ENCODE data around the gene ASB13. TPM values are rescaled to one million over a fixed set of nuclear protein-coding genes. Genes with fewer than 3 reads are reported as not detected.
A peak's percentile ranks its signal among the peaks of the same experiment; 100 is the strongest.

The ASB13 gene
- total and polyA plus RNA-seq, 8 donors, result 8.7 to 22.2 (median 11.8) TPM

- intact Hi-C loops (cut with DNase I), result no loop called here
- Histone ChIP-seq H3K4me3 (no peak overlapping the region), H3K36me3 (no peaks in the 10 kb centered on the region), H3K9me3 (no peaks in the 10 kb centered on the region), H3K27ac (no peak overlapping the region), H3K4me1 (peaks cover 0 to 9% (median 0%) of the 10 kb centered on the region in 3 donors), H3K27me3 (no peaks in the 10 kb centered on the region)
- FAIRE-seq (no peak), DNase-seq (no peak), ATAC-seq (no peak)
- TF ChIP-seq, protein P1, sequence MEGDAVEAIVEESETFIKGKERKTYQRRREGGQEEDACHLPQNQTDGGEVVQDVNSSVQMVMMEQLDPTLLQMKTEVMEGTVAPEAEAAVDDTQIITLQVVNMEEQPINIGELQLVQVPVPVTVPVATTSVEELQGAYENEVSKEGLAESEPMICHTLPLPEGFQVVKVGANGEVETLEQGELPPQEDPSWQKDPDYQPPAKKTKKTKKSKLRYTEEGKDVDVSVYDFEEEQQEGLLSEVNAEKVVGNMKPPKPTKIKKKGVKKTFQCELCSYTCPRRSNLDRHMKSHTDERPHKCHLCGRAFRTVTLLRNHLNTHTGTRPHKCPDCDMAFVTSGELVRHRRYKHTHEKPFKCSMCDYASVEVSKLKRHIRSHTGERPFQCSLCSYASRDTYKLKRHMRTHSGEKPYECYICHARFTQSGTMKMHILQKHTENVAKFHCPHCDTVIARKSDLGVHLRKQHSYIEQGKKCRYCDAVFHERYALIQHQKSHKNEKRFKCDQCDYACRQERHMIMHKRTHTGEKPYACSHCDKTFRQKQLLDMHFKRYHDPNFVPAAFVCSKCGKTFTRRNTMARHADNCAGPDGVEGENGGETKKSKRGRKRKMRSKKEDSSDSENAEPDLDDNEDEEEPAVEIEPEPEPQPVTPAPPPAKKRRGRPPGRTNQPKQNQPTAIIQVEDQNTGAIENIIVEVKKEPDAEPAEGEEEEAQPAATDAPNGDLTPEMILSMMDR (IDR thresholded peaks at IDR 0.05), result no peak
- 86 to 93% methylated on average over 13 of the region's 13 CpGs for WGBS, 2 donors
Measured at GRCh38 chr10:5613481-5614154, 52.8 kb downstream of the ASB13 start.

GRCh38 chr10:5611899-5612680 is 54.3 kb downstream of the ASB13 start:
- H3K27ac ChIP-seq, result no peak overlapping the region
- TF ChIP-seq, protein P1 (IDR thresholded peaks at IDR 0.05), result no peak
- H3K27me3 ChIP-seq, result no peaks in the 10 kb centered on the region
- no peaks in the 10 kb centered on the region for H3K36me3 ChIP-seq
- DNase-seq (no peak), ATAC-seq (peak in 2 of 4 donors; percentile 19 to 54), FAIRE-seq (no peak)
- H3K4me3 ChIP-seq, result no peak overlapping the region
- WGBS, 2 donors, result 92% methylated on average over 15 of the region's 15 CpGs
- intact Hi-C loops (cut with DNase I), result no loop called here
- H3K9me3 ChIP-seq, result no peaks in the 10 kb centered on the region
- peaks cover 0 to 9% (median 0%) of the 10 kb centered on the region in 3 donors for H3K4me1 ChIP-seq

DNA sequence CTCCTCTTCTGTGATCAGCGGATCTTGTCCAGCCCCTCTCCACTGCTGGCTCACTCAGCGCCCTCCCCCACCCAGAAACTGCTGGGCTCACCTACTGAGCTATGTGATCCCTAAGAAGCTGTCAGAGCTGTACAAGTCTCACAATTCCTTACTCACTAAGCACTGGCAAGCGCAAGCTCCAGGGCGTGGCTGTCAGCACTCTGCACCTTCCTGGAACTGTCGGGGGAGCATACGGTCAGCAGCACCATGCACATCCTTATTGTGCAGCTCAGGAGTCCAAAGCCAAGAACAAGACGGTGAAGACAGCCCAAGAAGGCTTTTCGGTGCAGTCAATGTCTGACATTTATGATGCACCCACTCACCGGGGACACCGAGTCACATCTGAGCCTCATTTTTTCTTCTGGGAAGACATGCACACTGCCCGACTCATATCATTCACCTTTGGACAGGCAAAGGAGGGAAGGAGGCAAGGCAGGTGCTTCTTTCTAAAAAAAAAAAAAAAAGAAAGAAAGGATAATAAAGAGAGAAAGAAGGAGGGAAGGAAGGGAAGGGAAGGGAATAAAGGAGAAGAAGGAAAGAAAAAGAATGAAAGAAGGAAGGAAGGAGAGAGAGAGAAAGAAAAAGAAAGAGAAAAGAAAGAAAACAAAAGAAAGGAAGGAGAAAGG is 56.3 kb downstream of the ASB13 start:
- H3K27ac ChIP-seq, result peak overlapping the region in 2 of 4 donors; percentile 6 to 52
- 62 to 67% methylated on average over 10 to 11 of the region's 11 CpGs for WGBS, 2 donors
- intact Hi-C loops (cut with DNase I), result loop anchor here in 1 of 3 donors (10.0 kb wide), 1 partner anchor 145 kb away; no protein-coding TSS in a partner anchor

DNA sequence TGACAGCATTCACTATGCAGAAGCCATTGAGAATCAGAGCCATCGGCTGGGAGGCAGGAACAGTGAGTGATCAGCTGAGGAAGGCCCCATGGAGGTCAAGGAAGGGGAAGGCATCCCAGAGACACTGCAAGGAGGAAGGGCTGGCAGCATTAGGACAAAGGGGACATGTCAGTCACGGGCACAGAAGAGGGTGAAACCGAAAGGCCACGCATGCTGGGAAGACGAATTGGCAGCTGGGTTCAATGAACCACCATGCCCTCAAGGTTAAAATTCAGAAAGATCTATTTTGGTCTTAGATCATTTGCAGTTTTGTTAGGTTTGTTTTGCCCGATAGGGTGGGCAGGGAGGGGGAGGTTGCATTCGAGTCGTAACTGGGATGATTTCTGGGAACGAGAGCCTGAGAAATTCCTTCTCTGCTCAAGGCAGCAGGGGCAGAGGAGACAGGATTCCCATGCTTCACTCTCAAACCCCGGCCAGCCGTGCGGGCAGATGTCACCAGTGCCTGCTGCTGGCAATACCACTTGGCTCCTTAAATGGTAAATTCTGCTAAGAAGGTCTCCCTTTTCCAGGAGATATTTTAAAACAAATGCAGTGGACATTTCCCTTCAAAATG is 57.7 kb downstream of the ASB13 start:
- Histone ChIP-seq H3K27ac (no peak overlapping the region), H3K27me3 (no peaks in the 10 kb centered on the region), H3K9me3 (no peaks in the 10 kb centered on the region), H3K4me3 (no peak overlapping the region), H3K4me1 (peaks cover 0 to 9% (median 0%) of the 10 kb centered on the region in 3 donors), H3K36me3 (no peaks in the 10 kb centered on the region)
- ATAC-seq (no peak), FAIRE-seq (no peak), DNase-seq (no peak)
- intact Hi-C loops (cut with DNase I), result loop anchor here in 1 of 3 donors (10.0 kb wide), 1 partner anchor 144 kb away; no protein-coding TSS in a partner anchor
- TF ChIP-seq, protein P1 (IDR thresholded peaks at IDR 0.05), result no peak
- WGBS, 2 donors, result 82 to 88% methylated on average over 12 of the region's 12 CpGs

More for the DNA sequence above, 56.3 kb downstream of the ASB13 start:
- Histone ChIP-seq H3K9me3 (no peaks in the 10 kb centered on the region), H3K4me1 (peaks cover 0 to 9% (median 0%) of the 10 kb centered on the region in 3 donors), H3K36me3 (no peaks in the 10 kb centered on the region), H3K27me3 (no peaks in the 10 kb centered on the region), H3K4me3 (no peak overlapping the region)
- FAIRE-seq, result no peak
- TF ChIP-seq, protein P1 (IDR thresholded peaks at IDR 0.05), result no peak
- peak; percentile 8 to 62 (median 42) for ATAC-seq
- no peak for DNase-seq

Measured in pancreas (tissue), 10 donors.